ENCODE measurements around the gene HTT. TPM values are rescaled to one million over a fixed set of nuclear protein-coding genes. Genes with fewer than 3 reads are reported as not detected.

HTT gene
- total and polyA plus RNA-seq, 9 of the 15 experiments (the other 6 are each of a cell fraction or from before 2014, with no cell fraction given), result 0.66 to 31.6 (median 14.7) TPM

- in situ Hi-C loops (cut with MboI), result no loop called here
- POLR2A ChIA-PET, result interaction anchor here (0.6 kb wide), 2 partner anchors 34 to 175 kb away, joined by 3 read pairs; no protein-coding TSS in a partner anchor
- no peak for TF ChIP-seq ZNF655 (CRISPR knock-in tag; IDR thresholded peaks at IDR 0.05)
- no peak for TF ChIP-seq ZNF318 (IDR thresholded peaks at IDR 0.05; ENCODE audit: borderline replicate concordance in 1 of 2, low read depth in 1 of 2)
- no peak for TF ChIP-seq TSC22D4 (tag; IDR thresholded peaks at IDR 0.05)
- no peak for TF ChIP-seq CREB1 (IDR thresholded peaks at IDR 0.05)
- no peak for TF ChIP-seq CREB1 (CRISPR knock-in tag; IDR thresholded peaks at IDR 0.05)
- TF ChIP-seq E2F3 (CRISPR knock-in tag; IDR thresholded peaks at IDR 0.05), result no peak
- no peak for TF ChIP-seq TCF3 (CRISPR knock-in tag; IDR thresholded peaks at IDR 0.05)
- TF ChIP-seq ZNF592 (IDR thresholded peaks at IDR 0.05), result no peak
- TF ChIP-seq HDGF (IDR thresholded peaks at IDR 0.05), result no peak
- no peak for TF ChIP-seq ZBTB1 (CRISPR knock-in tag; IDR thresholded peaks at IDR 0.05; ENCODE audit: borderline replicate concordance, low read depth)
These were observed 202.5 kb downstream of the HTT start for GRCh38 chr4:3276986-3277385.

More at GRCh38 chr4:3276986-3277385, 202.5 kb downstream of the HTT start:
- CTCF ChIA-PET (ENCODE audit: low intra/inter-chr PET ratio), result no interaction called here
- no peak overlapping the region for H2AFZ ChIP-seq (ENCODE audit: low read depth, low read length)
- no peak overlapping the region for H3K4me3 ChIP-seq
- intact Hi-C loops (cut with micrococcal nuclease), result no loop called here
- no peak for DNase-seq (ENCODE audit: extremely low read depth in 1 of 4, low spot score in 3 of 4)
- H3K9ac ChIP-seq (ENCODE audit: insufficient read depth in 1 of 2, low read depth in 2 of 2, low read length in 2 of 2), result no peak overlapping the region
- no peaks in the 10 kb centered on the region for H3K4me1 ChIP-seq (replicated peaks in 1 of 2; ENCODE audit: control insufficient read depth in 2 of 2, insufficient read depth in 2 of 2, low read length in 2 of 2)
- no peaks in the 10 kb centered on the region for H4K20me1 ChIP-seq (replicated peaks; ENCODE audit: control insufficient read depth, insufficient read depth, low read length)
- BruUV-seq (replicated peaks), result no TSS peak
- H3K79me2 ChIP-seq (ENCODE audit: control insufficient read depth, insufficient read depth, low read length), result no peaks in the 10 kb centered on the region
- H3K9me1 ChIP-seq (ENCODE audit: control insufficient read depth, insufficient read depth, low read length), result no peaks in the 10 kb centered on the region
- no peaks in the 10 kb centered on the region for H3K36me3 ChIP-seq (ENCODE audit: control insufficient read depth, insufficient read depth, low read length)
- H3K27me3 ChIP-seq (ENCODE audit: control insufficient read depth in 2 of 2, insufficient read depth in 2 of 2, low read length in 2 of 2), result peaks cover 10 to 11% of the 10 kb centered on the region in 2 experiments; a peak in 3 of 5 replicates
- H3K4me2 ChIP-seq (ENCODE audit: insufficient read depth, low read length), result no peak overlapping the region
- 1% methylated on average over 9 of the region's 9 CpGs for WGBS (ENCODE audit: insufficient coverage, low coverage, missing lambda C conversion rate)
- FAIRE-seq, result peak; percentile 35
- no peak overlapping the region for H3K27ac ChIP-seq (ENCODE audit: extremely low read depth, low read depth, low read length)
- H3K9me3 ChIP-seq (replicated peaks; ENCODE audit: control insufficient read depth, insufficient read depth, low read depth, low read length), result no peaks in the 10 kb centered on the region
- ATAC-seq, result no peak
